Measurements from ENCODE around the gene ZC3H7A.

ZC3H7A gene

DNA sequence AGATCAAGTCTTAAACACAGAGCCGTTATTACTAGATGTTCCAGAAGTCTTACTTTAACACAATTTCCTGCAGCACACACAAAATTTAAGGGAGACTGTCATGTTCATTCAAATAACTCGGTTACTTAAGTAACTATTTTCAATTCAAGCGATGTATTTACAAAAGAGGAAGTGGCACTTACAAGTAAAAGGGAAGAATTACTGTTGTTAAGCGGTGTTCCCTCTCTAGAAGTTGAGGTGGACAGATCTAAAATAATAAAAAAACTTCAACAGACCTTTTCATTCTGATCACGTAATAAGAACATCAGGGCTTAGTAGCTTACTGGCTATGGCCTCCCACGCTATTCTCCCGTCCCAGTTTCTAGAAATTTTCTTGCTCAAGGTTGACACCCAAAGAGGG lies 28.2 kb downstream of the ZC3H7A start:
- Histone ChIP-seq H3K9ac (ENCODE audit: low read length) (peak overlapping the region; percentile 28; the same call in 1 of the 2 replicates), H3K4me2 (ENCODE audit: low read length) (peak overlapping the region; percentile 59), H3F3A (ENCODE audit: insufficient read depth, low read length) (no peaks in the 10 kb centered on the region; the same call in 1 of the 2 replicates), H3K27me3 (ENCODE audit: insufficient read depth, low read length) (no peaks in the 10 kb centered on the region), H3K27ac (ENCODE audit: low read depth, low read length, poor library complexity, severe bottlenecking) (peak overlapping the region; percentile 82), H4K20me1 (ENCODE audit: insufficient read depth, low read length) (no peaks in the 10 kb centered on the region), H3K9me3 (ENCODE audit: low read length) (no peaks in the 10 kb centered on the region), H2AFZ (ENCODE audit: low read length) (no peak overlapping the region), H3K9me2 (ENCODE audit: low read depth, low read length) (no peaks in the 10 kb centered on the region), H3K4me1 (ENCODE audit: insufficient read depth, low read length, severe bottlenecking) (peaks cover 29% of the 10 kb centered on the region), H3K79me2 (ENCODE audit: insufficient read depth, low read length) (no peaks in the 10 kb centered on the region), H3K4me3 (ENCODE audit: low read depth, low read length, poor library complexity, severe bottlenecking) (peak overlapping the region; percentile 30), H3K36me3 (ENCODE audit: insufficient read depth, low read length) (peaks cover 82% of the 10 kb centered on the region)
- TF ChIP-seq CTCF (IDR thresholded peaks at IDR 0.05; ENCODE audit: low read length), result no peak
- TF ChIP-seq EZH2 (IDR thresholded peaks at IDR 0.05; ENCODE audit: borderline replicate concordance, low read length), result no peak

GRCh38 chr16:11762431-11762830 lies 34.6 kb downstream of the ZC3H7A start:
- Histone ChIP-seq H2AFZ (ENCODE audit: low read length) (no peak overlapping the region), H3K4me2 (ENCODE audit: low read length) (no peak overlapping the region), H4K20me1 (ENCODE audit: insufficient read depth, low read length) (no peaks in the 10 kb centered on the region), H3K9me3 (ENCODE audit: low read length) (no peaks in the 10 kb centered on the region), H3K27me3 (ENCODE audit: insufficient read depth, low read length) (no peaks in the 10 kb centered on the region), H3K79me2 (ENCODE audit: insufficient read depth, low read length) (no peaks in the 10 kb centered on the region), H3K4me3 (ENCODE audit: low read depth, low read length, poor library complexity, severe bottlenecking) (no peak overlapping the region), H3K4me1 (ENCODE audit: insufficient read depth, low read length, severe bottlenecking) (no peaks in the 10 kb centered on the region), H3K27ac (ENCODE audit: low read depth, low read length, poor library complexity, severe bottlenecking) (no peak overlapping the region), H3K9me2 (ENCODE audit: low read depth, low read length) (no peaks in the 10 kb centered on the region), H3K36me3 (ENCODE audit: insufficient read depth, low read length) (peaks cover 87% of the 10 kb centered on the region), H3K9ac (ENCODE audit: low read length) (no peak overlapping the region), H3F3A (ENCODE audit: insufficient read depth, low read length) (no peaks in the 10 kb centered on the region)
- TF ChIP-seq EZH2 (IDR thresholded peaks at IDR 0.05; ENCODE audit: borderline replicate concordance, low read length) (no peak), CTCF (IDR thresholded peaks at IDR 0.05; ENCODE audit: low read length) (no peak)

DNA sequence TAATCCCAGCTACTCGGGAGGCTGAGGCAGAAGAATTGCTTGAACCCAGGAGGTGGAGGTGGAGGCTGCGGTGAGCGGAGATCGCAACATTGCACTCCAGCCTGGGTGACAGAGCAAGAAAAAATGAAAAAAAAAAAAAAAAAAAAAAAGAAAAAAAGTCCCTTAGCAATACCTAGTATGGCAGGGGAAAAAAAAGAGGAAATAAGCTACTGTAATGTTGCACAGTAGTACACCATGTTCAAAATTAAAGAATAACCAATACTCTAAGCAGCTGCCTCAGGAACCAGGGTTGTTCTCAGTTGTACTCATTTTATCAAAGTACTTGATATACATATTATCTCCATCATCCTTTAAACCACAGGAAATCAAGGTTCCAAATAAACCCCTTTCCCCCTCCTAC lies 37.1 kb downstream of the ZC3H7A start:
- H3K4me1 ChIP-seq (ENCODE audit: insufficient read depth, low read length, severe bottlenecking), result no peaks in the 10 kb centered on the region
- no peaks in the 10 kb centered on the region for H4K20me1 ChIP-seq (ENCODE audit: insufficient read depth, low read length)
- TF ChIP-seq CTCF (IDR thresholded peaks at IDR 0.05; ENCODE audit: low read length) (no peak), EZH2 (IDR thresholded peaks at IDR 0.05; ENCODE audit: borderline replicate concordance, low read length) (no peak)
- H3K27me3 ChIP-seq (ENCODE audit: insufficient read depth, low read length), result no peaks in the 10 kb centered on the region
- no peak overlapping the region for H3K4me3 ChIP-seq (ENCODE audit: low read depth, low read length, poor library complexity, severe bottlenecking)
- no peaks in the 10 kb centered on the region for H3K9me3 ChIP-seq (ENCODE audit: low read length)
- H3K36me3 ChIP-seq (ENCODE audit: insufficient read depth, low read length), result peaks cover 85% of the 10 kb centered on the region
- no peak overlapping the region for H3K9ac ChIP-seq (ENCODE audit: low read length)
- H3K79me2 ChIP-seq (ENCODE audit: insufficient read depth, low read length), result no peaks in the 10 kb centered on the region
- H3K9me2 ChIP-seq (ENCODE audit: low read depth, low read length), result no peaks in the 10 kb centered on the region
- H3F3A ChIP-seq (ENCODE audit: insufficient read depth, low read length), result no peaks in the 10 kb centered on the region
- no peak overlapping the region for H2AFZ ChIP-seq (ENCODE audit: low read length)
- no peak overlapping the region for H3K4me2 ChIP-seq (ENCODE audit: low read length)
- H3K27ac ChIP-seq (ENCODE audit: low read depth, low read length, poor library complexity, severe bottlenecking), result no peak overlapping the region

Measured in OCI-LY1 (cell line).